Islet precursor cell (in vitro differentiated cells): ENCODE data around the gene ETNK1.
"Not testable (repeated sequence)": the region's sequence is repeated elsewhere in the genome, so short reads cannot be mapped to it uniquely, and the experiment has no call there.

ENCODE experiments used
- DNase-seq: peaks from one replicate; pipeline ENCODE4 v3.0.0-alpha.2; 2018

The ETNK1 gene, protein sequence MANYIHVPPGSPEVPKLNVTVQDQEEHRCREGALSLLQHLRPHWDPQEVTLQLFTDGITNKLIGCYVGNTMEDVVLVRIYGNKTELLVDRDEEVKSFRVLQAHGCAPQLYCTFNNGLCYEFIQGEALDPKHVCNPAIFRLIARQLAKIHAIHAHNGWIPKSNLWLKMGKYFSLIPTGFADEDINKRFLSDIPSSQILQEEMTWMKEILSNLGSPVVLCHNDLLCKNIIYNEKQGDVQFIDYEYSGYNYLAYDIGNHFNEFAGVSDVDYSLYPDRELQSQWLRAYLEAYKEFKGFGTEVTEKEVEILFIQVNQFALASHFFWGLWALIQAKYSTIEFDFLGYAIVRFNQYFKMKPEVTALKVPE

DNA sequence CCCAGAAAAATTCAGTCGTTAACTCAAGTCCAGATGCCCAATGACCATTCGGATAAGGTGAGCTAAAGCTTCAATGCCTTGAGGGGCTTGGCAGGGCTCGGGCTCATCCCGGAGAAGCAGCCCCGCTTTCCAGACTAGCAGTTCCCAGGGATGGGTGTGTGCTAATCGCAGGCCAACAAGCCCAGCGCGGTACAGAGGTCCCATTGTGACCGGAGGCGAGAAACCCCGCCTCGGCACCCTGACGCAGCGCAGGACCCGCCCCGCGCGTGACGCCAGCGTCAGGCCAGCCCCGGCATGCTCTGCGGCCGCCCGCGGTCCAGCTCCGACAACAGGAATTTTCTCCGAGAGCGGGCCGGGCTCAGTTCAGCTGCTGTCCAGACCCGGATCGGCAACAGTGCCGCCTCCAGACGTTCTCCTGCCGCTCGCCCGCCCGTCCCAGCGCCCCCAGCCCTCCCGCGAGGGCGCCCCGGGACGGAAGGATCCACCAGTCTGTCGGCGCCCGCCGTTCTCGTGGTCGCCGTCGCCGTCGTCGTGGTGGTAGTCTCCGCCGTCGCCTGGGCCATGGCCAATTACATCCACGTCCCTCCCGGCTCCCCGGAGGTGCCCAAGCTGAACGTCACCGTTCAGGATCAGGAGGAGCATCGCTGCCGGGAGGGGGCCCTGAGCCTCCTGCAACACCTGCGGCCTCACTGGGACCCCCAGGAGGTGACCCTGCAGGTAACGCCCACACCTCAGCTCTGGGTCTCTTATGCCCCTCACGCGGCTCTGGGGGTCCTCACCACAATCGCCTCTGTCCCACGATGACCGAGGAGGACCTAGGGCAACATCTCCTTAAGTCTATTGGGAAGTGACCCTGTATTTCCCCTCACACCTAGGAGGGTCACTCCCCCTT, at the start of gene ETNK1:
ETNK1 (plus strand) TSS at position 302 of the 892 bp plus-strand sequence; CDS start at position 562, 260 bp downstream.
- DNase-seq, result peak; percentile 99

DNA sequence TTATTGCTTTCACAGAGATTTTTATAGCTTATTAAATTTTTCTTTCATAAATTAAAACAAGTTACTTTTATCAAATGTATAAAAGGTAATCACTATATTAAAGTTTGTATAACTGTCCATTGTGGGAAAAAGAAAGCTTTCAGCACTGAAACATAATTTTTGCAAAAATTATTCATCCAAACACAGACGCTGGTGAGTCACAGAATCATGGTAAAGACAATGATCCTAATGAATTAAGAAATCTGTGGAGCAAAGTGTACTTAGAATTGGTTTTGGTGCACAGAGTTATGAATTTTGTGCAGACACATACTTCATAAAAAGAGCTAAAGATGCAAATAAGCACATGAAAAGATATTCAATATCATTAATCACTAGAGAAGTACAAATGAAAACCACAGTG, 48.9 kb upstream of the ETNK1 start:
- DNase-seq, result no peak

DNA sequence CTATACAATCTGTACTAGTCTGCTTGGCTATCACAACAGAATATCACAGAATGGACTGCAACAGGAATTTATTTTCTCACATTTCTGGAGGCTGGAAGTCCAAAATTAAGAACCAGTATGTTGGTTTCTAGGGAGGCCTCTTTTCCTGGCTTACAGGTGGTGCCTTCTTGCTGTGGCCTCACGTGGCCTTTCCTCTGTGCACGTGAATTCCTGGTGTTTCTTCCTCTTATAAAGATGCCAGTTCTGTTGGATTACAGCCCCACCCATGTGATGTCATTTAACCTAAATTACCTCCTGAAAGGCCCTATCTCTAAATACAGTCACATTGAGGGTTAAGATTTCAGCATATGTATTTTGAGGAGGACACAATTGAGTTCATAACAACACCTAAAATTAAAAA, 48.5 kb upstream of the ETNK1 start:
- no peak for DNase-seq

DNA sequence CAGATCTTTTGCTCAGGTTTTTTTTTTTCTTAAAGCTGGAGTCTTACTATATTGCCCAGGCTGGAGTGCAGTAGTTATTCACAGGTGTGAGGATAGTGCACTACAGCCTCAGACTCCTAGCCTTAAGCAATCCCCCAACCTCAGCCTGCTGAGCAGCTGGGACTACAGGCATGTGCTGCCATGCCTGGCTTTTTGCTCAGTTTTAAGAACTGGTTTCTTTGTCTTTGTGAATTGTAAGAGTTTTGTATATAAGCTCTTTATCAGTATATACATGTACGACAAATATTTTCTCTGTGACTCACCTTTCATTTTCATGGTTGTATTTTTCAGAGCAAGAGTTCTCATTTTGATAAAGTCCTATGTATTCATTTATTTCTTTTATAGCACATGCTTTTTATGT, 47.3 kb upstream of the ETNK1 start:
- DNase-seq, result no peak

DNA sequence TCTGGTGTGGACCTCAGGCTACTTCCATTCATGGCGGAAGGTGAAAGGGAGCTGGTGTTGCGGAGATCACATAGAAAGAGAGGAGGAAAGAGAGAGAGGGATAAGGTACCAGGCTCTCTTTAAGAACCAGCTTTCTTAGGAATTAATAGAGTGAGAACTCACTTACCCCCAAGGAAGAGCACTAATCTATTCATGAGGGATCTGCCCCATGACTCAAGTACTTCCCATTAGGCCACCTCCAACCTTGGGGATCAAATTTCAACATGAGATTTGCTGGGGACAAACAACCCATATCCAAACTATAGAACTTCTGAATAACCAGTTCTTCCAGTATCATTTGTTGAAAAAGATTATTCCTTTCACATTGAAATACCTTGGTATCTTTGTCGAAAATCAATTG, 46.6 kb upstream of the ETNK1 start:
- DNase-seq, result no peak

DNA sequence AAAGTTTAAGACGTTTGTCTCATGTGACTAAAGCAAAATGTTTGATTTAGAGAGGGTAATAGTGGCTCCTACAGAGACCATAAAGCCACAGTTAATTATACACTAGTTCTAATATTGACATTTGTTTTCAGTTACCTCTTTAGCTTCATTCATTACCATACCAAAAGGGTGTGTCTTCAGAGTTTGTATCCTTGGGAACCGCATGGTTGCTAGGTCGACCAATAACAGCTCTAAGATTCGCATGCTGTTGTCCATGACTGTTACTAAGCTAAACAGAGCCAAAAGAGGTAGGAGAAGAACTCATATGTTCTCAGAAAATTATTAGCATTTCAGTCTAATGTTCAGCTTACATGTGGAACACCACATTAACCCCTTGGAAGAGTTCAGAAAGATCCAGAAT, 36.2 kb upstream of the ETNK1 start:
- no peak for DNase-seq

DNA sequence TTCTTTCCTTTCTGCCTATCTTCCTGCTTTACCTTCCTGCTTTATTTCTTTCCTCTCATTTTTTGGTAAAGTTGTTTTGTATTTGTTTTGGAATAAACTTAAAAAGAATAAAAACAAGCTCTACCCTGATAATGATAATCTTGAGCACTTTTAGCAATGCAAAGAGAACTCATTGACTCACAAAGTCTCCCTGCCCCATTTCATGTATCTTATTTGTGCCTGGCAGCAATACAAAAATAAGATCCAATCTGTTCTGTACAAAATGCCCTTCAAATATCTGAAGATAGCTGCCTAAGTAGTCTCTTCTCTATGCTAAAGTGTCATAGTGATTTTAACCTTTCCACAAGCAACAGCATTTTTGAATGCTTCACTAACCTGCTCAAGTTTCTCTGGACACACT, 31.1 kb upstream of the ETNK1 start:
- no peak for DNase-seq

DNA sequence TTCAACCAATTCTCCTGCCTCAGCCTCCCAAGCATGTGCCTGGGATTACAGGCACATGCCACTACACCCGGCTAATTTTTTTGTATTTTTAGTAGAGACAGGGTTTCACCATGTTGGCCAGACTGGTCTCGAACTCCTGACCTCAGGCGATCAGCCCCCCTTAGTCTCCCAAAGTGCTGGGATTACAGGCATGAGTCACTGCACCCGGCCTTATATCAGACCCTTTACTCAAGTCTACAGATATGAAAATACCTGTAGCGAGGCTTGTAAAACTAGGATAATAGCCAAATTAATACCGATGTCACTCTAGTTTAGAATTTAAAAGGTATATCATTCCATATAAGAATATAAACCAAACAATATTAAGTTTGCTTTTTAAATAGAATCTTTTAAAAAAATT, 27.4 kb upstream of the ETNK1 start:
- DNase-seq, result not testable (repeated sequence)

DNA sequence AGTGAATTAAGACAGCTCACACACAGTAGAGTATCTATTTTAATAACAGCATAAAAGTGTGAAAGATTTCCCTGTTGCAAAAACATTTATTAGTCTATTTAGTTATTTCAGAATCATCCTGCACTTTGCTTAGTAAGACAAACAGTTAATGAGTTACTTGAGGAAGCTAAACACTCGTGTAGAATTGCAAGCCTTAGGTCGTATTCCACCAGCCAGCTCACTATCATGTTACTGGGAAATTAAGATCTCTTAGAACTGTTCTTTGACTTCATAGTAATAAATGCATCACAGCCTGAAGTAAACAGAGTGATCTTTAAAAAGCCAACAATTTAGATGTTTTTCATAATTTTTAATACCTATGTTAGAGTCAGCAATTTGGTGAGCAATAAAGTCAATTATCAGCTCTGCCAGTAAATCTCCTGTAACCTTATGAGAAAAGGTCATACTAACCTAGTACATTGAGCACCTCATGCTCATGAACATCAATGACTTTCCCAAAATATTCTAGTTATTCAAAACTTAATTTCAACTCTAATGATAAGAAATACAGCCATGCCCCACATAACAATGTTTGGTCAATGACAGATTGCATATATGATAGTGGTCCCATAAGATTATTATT, 26.7 kb upstream of the ETNK1 start:
- no peak for DNase-seq

DNA sequence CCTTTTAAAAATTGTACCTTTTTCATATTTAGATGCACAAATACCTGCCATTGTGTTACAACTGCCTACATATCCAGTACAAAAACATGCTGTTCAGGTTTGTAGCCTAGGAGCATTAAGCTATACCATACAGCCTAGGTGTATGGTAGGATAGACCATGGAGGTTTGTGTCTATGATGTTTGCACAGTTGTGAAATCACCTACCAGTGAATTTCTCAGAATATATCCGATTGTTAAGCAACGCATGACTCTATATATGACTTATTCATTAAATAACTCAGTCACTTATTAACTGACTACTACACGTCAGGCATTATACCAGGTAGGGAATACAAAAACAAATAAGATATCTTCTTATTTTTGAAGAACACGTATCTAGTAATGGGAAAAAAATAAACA, 26.2 kb upstream of the ETNK1 start:
- no peak for DNase-seq

DNA sequence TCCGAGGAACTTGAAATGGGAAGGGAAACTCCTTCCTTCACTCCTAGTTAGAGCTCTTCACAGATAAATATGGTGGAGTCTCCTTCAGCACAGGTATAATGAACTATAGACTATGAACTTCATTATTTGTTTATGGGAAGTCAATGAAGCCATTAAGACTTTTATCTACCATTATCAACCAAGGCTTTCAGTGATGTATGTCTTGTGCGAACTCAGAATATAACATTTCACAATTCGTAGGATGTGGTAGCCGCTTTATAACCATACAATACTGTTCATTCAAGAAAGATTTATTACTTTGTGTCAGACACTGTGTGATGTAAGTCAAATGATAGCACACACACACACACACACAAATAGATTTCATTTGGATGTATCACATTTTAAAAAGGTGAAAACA, 24.8 kb upstream of the ETNK1 start:
- no peak for DNase-seq

DNA sequence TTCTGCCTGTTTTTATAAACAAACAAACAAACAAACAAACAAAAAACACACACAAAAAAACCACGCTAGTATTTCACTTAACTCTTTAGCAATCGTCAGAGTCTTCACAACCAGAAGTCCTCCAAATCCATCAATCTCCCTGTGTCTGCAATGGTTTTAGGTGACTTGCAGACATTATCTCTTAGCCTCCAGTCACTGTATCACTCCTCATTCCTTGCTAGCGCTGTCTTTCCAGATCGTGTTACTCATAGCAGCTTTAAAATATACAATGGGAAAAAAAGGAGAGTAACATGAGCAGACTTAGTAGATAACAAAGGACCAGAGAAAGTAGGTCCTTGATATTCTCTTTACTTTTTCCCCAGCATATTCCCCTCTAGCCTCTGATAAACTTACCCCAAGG, 15.5 kb upstream of the ETNK1 start:
- no peak for DNase-seq

DNA sequence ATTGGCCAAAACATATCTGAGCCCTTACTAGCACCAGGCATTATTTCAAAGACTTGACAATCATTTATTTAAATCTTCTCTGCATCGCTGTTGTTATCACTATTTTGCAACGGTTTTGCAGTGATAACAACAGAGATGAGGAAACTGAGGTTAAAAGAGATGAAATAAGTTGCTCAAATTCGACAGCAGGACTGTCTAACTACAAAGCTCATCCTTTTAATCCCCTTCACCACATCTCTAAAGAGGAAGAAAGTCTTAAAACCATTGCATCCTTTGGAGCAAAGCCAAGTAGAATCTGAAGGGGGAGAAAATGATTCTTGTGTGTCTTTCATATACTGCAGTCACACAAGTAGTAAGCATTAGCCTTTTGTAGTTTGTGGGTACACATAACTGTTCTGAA, 14.8 kb upstream of the ETNK1 start:
- no peak for DNase-seq

DNA sequence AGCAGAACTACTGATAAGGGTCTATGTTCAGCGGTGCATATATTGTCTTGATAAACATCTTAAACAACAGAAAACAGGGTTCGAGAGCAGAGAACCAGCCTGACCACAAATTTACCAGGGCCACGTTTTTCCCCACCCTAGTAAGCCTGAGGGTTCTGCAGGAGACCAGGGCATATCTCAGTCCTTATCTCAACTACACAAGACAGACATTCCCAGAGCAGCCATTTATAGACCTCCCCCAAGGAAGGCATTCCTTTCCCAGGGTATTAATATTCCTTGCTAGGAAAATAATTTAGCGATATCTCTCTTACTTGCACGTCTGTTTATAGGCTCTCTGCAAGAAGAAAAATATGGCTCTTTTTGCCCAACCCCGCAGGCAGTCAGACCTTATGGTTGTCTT, 12.1 kb upstream of the ETNK1 start:
- DNase-seq, result not testable (repeated sequence)

DNA sequence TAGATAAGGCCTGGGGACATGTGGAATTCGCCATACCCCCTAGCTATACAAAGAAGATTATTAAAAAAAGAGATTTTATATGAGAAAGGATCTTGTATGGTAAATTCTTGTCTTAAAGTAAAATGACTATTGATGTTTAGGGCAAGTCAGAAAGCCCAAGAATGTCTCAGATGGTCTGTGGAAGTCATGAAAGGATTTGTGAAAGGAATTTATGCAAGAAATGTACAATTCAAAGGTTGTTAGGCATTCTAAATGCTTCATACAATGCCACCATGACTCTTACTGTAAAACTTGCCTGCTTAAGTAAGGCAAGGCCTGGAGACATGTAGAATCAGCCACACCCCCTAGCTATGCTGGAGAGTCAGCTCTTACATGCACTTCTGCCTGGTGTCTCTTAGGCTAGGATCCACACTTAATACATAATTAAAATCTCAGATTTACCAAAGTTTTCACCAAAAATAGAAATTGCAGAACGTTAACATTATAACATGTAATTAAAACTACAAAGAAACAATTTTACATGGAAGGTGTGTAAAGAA, 8.9 kb upstream of the ETNK1 start:
- no peak for DNase-seq

DNA sequence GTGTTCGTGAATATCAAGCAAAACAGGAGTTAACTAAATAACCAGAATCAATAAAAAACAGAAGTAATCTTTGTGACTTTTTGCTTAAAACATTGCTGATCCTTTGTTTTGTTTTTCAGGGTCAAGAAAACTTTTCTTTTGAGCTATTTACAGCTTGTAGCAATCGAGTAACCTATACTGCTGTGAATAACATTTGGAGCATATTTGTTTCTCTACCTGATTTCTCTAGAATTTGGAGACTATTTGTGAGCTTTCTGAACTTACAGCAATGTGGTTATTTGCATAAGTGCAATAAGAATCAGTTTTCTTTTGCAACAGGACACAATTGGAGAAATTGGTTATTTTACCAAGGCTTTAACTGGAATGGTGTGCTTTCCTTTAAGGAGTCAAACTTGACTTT, 7.3 kb upstream of the ETNK1 start:
- no peak for DNase-seq

DNA sequence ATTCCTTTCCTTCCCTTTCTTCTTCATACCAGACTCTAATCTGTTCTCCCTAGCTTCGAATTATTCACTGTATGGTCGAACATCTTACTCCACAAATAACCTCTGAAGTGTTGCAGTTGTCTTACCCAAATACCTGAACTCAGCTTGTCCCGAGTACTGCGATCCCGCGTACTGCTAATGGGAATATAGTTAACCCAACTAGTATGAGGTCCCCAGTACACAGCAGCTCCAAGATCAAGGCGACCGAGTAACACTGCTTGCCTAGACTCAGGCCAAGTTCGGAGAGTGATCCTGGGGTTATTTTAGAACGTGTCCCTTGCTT, 462 bp upstream of the ETNK1 start:
- no peak for DNase-seq

DNA sequence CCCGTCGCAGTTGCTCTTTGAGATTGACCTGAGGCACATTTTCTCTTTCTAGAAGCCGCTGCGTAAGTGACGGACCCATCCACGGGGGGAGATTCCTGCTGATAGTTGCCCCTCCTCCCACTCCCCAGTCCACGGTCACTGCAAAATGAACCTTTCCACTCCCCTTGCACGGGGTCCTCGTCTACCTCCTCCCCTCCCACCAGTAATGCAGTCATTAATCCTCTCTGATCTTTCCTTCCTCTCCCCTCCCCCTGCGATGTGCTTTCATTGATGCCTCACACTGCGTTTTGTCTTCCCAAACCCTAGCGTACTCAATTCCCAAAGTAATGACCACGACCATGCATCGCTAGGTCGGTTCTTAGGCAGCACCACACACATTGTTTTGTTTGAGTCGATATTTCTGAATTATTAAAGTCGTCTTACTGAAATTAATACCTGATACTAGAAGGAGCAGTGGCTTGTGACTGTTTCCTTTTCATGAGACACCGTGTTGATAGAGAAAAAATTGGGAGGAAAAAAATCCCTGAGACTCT, 857 bp downstream of the ETNK1 start:
- DNase-seq, result peak; percentile 82

DNA sequence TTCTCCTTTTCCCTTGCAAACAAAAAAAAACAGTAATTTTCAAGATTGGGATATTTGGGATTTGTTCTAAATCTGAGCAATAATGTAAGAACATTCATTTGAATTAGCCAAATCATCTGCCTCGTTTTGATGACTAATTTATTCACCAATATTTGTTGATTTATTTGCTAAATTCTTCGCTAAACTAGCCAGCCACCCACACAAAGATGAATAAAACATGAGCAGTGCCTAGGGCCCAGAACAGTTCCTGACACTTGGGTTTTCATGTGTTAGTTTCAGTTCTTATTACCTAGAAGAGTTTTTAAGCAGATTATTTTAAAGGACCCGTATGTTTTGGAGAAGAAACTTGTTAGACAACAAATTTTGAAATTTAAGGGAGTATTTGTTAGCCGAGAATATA, 1.4 kb downstream of the ETNK1 start:
- no peak for DNase-seq

DNA sequence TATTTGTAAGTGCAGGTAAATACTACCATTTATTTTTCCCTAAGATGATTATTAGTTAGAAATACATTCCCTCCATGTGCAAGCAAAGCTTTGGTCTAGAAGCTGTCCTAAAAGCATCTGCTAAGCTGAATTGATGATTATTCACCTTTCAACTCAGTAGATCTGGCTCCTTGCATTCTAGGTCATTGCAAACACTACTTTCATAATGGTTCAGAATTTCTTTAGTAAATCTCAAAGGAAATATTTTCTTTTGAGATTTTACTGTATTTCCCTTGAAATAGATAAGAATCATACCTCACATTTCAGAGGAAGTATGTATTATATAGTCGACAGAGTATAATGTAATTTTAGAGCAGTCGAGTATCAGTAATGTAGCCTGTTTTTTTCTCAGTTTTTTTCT, 2.4 kb downstream of the ETNK1 start:
- no peak for DNase-seq

DNA sequence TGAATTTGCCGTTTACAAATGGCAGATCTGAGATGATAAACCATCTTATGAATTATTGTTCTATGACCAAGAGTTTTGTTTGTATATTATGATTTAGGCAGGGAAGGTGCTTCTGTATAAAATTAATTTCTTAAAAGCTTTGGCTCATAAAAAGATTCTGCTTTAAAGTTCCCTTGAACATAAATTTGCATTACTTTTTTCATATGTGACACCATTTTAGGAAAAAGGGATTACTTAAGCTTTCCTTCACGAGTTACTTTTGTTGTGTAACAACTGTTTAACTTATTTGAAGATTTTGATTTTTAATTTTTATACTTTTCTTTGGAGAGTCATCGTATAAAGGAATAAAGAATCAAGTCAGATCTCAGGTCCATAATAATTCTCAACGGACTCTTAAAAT, 3.3 kb downstream of the ETNK1 start:
- DNase-seq, result no peak

DNA sequence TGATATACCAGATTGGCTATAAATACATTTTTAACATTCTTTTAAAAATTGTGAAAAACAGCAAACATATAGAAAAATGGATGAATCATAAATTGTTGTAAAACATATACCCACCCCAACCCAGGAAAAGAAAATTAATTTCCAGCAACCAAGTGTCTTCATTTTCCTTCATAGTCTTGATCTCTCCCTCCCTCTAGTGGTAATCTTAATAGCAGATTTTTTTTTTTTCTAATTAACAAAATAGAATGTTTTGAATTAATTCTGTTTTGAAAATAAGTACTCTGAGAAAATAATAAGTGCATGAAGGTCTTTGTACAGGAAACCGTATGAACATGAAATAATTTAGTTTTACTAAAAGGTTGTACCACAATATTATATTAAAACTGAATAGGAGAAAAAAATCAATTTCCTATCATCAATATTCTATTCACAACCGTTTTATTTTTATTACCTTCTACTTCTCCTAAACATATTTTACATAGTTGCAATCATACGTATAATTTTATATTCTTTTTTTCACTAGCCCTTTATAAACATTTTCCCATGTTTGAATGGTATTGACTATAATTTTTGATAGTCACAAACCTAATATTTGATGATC, 7.0 kb downstream of the ETNK1 start:
- no peak for DNase-seq

DNA sequence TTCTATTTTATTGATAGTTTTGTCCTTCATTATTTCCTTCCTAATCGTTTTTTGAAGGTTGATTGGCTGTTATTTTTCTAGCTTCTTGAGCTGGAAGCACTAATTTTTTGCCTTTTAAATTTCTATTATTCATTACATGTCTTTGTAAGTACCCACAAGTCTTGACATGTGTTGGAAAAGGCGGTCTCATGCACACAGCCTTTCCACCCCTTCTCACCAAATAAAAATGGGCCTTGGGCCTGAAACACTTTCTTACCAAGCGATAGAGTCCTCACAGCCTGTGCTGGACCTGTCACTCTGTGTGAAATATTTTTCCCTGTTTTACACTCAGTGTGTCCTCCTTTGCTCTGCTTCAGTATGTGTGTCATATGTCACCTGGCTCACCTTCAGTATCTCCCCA, 9.9 kb downstream of the ETNK1 start:
- DNase-seq, result no peak
